ENCODE measurements around the gene ZDHHC3.
"Not testable (repeated sequence)": the region's sequence is repeated elsewhere in the genome, so short reads cannot be mapped to it uniquely, and the experiment has no call there.

Gene ZDHHC3

DNA sequence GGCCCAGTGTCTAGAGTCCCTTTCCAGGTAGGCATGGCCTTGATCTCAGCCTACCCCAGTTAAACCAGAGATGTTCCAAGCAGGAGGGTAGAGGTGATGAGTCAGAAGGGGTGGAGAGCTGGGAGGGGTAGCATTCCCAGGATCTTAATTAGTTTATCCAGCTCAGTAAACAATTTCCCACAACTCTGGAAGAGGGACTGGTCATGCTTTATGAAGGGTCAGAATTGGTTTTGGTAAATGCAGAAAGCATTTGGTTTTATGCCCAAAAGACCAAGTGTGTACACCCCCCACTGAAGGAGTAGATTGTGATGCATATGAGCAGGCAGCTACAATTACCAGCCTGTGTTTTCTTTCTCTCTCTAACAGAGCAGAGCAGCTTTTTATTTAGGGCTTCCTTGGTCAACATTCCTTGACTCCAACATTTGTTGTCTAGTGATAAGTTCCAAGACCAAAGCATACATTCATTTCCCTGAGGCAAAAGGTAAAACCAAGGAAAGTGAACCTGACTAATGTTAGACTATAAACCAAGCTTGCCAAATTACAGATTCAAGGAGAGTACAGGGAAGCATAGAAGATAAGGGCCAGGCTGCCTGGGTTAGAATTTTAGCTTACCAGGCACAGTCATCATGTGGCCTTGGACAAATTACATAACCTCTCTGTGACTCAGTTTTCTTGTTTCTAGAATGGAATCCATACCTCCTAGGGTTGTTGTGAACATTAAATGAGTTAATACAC, 17.7 kb upstream of the ZDHHC3 start:
- DNase-seq, result no peak

DNA sequence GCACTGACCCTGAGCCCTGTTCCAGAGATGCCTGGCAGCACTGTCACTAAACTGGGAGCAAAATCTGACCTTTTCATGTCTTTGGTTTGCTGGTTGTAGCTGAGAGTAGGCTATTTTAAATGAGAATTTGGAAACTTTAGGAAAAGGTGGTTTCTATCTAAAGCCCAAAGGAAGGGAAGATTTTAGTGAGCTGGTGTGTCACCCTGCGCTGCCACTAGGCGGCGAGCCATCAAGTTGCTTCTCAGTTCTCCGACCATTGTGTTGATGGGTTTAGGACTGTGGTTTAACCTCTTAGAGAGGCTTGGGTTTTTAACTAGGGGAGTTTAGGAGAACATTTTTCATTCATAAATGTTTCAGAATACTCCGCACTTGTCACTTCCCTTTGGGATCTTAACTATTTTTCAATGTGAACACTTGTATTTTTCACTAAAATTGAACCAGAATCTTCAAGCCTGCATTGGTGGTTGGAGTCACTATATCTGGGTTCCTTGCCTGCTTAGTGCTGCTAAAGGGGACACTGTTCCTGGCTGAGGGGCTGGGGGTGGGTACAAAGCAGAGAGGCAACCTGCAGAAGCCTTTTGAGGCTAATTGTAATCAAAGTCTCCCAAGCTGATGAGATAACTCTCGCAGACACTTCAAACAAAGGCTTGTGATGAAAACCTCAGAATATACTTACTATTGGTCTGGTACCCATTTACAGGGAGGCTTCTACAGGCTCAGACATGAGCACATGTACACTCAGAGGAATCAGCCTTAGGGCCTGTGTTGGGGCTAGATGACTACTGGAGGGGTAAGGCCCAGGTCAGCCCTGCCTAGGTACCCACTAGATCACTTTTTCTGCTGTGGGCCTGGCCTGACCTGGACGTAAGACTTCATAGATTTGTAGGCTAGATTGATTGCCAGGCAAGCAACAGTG, 16.8 kb upstream of the ZDHHC3 start:
- peak in 1 of 2 experiments; percentile 6 for DNase-seq

GRCh38 chr3:44991326-44991725, 15.4 kb upstream of the ZDHHC3 start:
- no peak for DNase-seq

- DNase-seq, result no peak
Observed at GRCh38 chr3:44989636-44990373, 13.8 kb upstream of the ZDHHC3 start.

GRCh38 chr3:44989141-44989540, 13.2 kb upstream of the ZDHHC3 start:
- no peak for DNase-seq

DNA sequence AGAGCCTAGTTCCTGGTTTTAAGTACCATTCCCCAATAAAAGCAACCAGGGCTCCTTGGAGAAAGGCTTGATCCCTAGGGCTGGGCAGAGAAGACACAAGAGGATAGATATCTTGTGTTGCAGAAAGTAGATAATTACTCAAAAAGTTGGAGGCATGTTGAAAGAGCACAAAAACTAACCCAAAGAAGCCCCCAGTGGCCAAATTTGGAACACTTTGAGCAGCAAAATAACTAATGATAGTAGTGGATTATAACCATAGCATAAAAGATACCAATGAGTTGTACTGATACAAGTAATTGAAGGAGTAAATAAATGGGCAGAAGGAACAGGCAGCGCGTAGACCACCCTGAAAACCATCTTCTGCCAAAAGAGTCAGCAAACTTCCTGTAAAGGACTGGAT, 12.1 kb upstream of the ZDHHC3 start:
- DNase-seq, result no peak

DNA sequence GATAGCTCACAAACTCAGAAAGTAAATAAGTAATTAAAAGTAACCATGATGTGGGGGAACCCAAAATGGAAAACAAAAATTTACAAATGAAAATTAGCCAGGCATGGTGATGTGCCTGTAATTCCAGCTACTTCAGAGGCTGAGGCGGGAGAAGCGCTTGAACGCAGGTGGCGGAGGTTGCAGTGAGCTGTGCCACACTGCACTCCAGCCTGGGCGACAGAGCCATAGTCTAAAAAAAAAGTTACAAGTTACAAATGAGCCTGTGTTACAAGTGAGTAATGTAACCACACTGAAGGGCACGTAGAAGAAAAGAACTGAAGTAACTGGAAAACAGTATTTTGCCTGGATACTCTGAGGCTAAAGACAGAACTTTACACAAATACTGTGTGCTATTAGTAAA, 11.4 kb upstream of the ZDHHC3 start:
- DNase-seq, result no peak

GRCh38 chr3:44986330-44986729, 10.4 kb upstream of the ZDHHC3 start:
- DNase-seq, result not testable (repeated sequence)

DNA sequence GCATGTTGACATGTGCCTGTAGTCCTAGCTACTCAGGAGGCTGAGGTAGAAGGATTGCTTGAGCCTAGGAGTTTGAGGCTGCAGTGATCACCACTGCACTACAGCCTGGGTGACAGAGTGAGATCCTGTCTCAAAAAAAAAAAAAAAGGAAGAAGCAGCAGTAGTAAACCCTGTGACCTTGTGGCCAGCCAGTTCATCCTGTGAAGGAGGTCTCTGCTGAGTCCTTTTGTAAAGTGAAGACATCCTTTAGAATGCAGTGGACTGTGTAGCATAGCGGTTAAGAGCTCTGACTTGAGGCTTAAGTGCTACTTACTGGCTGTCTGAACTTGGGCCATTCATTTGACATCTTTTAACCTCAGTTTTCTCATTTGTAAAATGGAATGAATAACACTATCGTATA, 8.4 kb upstream of the ZDHHC3 start:
- DNase-seq, result no peak

DNA sequence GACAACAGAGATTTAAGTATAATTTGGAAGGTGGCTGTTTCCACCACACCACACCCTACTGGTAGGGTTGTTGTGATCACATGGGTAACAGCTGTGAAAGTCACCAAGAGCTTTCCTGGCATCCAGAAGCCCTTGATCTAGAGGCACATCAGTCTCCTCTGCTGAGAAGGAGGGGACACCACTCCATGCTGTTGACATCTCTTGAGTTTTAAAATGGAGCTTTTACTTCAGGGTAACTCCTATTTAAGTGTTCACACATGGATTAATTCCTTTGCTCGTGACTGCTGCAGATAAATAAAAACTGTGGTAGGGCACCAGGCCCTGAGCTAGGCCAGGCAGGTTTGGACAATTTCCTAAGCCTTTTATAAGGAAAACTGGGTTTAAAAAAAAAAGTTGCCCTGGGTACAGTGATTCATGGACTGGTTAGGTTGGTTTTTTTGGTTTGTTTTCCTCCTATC, 7.5 kb upstream of the ZDHHC3 start:
- DNase-seq, result no peak

DNA sequence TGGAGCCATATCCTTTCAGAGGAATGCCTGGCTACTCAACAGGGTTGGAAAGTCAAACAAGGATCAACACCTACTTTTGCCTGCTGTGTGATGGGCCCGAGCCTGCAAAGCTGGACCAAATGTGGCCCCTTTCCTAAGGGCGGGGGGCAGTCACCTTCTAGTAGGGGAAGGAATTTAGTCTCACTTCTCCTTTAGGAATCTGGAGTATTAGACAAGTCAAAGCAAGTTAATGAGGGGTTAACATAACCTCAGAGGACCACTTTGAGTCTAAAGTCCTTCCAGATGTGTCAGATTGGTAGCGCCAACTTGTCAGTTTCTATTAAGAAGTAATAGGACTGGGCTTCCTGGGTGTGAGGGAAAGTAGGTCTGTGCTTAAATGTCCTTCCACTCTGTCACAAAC, 6.8 kb upstream of the ZDHHC3 start:
- no peak for DNase-seq

DNA sequence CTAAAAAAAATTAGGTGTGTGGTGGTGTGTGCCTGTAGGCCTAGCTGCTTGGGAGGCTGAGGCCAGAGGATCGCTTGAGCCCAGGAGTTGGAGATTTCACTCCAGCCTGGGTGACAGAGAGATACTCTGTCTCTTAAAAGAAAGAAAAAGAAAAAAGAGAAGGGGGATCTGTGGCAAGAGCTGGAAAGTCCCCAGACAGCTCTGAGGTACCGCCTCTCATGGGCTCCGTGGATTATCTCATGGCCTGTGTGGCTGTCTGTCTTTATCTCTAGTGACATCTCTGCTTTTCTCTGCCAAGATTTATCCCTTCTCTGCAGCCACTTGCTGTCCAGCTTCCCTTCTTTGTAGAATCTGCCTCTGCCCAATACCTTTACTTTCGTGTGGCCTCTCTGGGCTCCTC, 5.8 kb upstream of the ZDHHC3 start:
- no peak for DNase-seq

DNA sequence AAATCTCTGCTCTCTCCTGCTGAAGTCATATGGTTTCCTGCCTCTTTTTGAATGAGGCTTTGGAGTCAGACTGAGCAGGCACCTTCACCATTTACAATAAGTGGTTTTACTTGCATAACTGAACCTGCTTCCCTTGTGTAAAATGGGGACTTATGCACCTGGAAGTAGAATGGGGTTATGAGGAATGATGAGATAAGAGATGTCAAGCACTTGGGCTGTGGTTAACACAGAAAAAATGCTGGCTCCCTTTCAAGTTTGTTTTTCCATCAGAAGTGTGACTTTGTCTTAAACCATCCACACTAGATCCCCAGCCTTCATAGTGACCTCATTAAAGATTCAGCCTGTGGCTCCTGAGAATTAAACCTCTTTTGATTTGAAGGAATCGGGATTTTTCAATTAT, 5.2 kb upstream of the ZDHHC3 start:
- DNase-seq, result no peak

GRCh38 chr3:44974416-44974815, 1.6 kb downstream of the ZDHHC3 start:
- DNase-seq, result no peak

DNA sequence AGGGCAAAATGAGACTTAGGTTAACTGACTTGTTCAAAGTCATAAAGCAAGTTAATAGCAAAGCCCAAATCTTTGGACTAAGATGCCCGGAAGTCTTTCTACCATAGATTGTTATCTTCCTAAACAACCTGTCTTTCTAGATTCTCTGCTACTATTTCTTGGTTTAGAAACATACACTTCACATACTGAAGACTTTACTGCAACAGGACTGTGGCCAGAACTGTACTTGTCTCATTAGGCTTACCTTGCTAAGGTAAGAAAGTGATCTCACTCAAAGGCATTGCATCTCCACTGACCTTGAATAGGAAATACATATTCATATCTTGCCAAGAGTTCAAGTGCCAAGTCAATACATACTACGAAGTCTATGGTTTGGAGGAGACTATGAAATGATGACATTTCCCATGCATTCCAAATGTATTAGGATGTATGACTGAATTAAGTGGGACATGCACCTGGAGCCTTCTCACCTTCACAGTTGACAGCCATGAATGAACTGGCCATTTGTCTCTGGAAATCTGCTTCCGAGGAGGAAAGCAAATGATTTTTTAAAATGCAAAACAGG, 5.0 kb downstream of the ZDHHC3 start:
- peak in 1 of 2 experiments; percentile 21 for DNase-seq

- no peak for DNase-seq
Observed at GRCh38 chr3:44969828-44970179, 6.2 kb downstream of the ZDHHC3 start.

- no peak for DNase-seq
Observed at GRCh38 chr3:44969154-44969827, 6.7 kb downstream of the ZDHHC3 start.

DNA sequence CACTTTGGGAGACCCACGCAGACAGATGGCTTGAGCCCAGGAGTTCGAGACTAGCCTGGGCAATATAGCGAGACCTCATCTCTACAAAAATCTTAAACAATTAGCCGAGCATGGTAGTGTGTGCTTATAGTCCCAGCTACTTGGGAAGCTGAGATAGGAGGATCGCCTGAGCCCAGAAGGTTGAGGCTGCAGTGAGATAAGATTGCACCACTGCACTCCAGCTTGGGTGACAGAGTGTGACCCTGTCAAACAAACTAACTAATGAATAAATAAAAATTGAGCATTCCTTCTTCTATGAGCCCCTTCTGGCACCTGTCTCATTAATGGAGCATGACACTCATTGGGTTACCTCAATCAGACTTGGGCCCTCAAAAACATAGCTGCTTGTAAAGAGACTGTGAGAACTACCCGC, 7.5 kb downstream of the ZDHHC3 start:
- DNase-seq, result no peak

GRCh38 chr3:44966795-44967278, 9.1 kb downstream of the ZDHHC3 start:
- DNase-seq, result no peak

DNA sequence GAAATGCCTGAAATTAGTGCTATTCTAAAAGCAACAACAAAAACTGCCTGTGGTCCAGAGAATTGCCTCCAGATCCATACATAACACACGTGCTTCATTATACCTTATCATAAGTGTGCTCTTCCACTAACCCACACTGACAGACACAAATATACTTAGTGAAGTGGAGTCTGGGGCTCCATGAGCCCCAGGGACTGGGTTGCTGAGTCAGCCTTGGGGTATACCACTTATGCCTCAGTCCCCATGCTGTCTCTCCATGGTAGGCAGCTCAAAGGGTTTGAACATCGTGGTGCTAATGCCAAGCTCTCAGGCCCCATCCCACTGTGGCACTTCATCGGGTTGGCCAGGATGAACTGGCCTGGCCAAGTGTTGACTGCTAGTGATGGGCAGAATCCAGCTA, 10.8 kb downstream of the ZDHHC3 start:
- DNase-seq, result no peak

- no peak for DNase-seq
Observed at GRCh38 chr3:44963571-44964325, 12.2 kb downstream of the ZDHHC3 start.

Data from NCI-H526 (cell line).